Measurements from ENCODE around the gene KEAP1.
"Not testable (repeated sequence)": the region's sequence is repeated elsewhere in the genome, so short reads cannot be mapped to it uniquely, and the experiment has no call there.

DNA sequence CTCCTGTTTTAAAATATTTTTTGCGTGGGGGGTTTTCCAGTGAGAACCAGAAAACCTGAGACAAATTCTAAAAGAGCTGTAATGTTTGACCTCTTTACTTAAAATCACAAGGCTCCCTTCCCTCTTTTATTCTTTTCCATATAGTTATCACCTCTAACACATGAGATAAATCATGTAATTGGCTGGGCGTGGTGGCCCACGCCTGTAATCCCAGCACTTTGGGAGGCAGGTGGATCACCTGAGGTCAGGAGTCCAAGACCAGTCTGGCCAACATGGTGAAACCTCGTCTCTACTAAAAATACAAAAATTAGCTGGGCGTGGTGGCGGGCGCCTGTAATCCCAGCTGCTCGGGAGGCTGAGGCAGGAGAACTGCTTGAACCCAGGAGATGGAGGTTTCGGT is 47.9 kb upstream of the KEAP1 start:
- not testable (repeated sequence) for TF ChIP-seq EZH2 (IDR thresholded peaks at IDR 0.05; ENCODE audit: borderline replicate concordance, low read depth, low read length, severe bottlenecking); POLR2A (IDR thresholded peaks at IDR 0.05; ENCODE audit: low read depth, low read length); POLR2AphosphoS5 (IDR thresholded peaks at IDR 0.05; ENCODE audit: insufficient read depth, low read depth, low read length); GATA2 (IDR thresholded peaks at IDR 0.05; ENCODE audit: insufficient read depth, insufficient read length, low read depth, low read length); FOS (IDR thresholded peaks at IDR 0.05; ENCODE audit: borderline replicate concordance, insufficient read depth, low read length); JUN (IDR thresholded peaks at IDR 0.05; ENCODE audit: borderline replicate concordance, insufficient read depth, insufficient read length, low read depth); MYC (IDR thresholded peaks at IDR 0.05; ENCODE audit: low read depth, low read length)
- TF ChIP-seq, protein P1, sequence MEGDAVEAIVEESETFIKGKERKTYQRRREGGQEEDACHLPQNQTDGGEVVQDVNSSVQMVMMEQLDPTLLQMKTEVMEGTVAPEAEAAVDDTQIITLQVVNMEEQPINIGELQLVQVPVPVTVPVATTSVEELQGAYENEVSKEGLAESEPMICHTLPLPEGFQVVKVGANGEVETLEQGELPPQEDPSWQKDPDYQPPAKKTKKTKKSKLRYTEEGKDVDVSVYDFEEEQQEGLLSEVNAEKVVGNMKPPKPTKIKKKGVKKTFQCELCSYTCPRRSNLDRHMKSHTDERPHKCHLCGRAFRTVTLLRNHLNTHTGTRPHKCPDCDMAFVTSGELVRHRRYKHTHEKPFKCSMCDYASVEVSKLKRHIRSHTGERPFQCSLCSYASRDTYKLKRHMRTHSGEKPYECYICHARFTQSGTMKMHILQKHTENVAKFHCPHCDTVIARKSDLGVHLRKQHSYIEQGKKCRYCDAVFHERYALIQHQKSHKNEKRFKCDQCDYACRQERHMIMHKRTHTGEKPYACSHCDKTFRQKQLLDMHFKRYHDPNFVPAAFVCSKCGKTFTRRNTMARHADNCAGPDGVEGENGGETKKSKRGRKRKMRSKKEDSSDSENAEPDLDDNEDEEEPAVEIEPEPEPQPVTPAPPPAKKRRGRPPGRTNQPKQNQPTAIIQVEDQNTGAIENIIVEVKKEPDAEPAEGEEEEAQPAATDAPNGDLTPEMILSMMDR (IDR thresholded peaks at IDR 0.05; ENCODE audit: extremely low read depth in 1 of 2, insufficient read depth in 1 of 2, low read depth in 1 of 2, low read length in 2 of 2) = not testable (repeated sequence)
- TF ChIP-seq, protein P2, sequence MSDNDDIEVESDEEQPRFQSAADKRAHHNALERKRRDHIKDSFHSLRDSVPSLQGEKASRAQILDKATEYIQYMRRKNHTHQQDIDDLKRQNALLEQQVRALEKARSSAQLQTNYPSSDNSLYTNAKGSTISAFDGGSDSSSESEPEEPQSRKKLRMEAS (IDR thresholded peaks at IDR 0.05; ENCODE audit: insufficient read depth, insufficient read length) = not testable (repeated sequence)

Data from endothelial cell of umbilical vein (primary cell).